Measurements from ENCODE around the gene NUP50. TPM values are rescaled to one million over a fixed set of nuclear protein-coding genes. Genes with fewer than 3 reads are reported as not detected.

Gene NUP50
- total RNA-seq, 1 donor from 2014 or later = 103 TPM

GRCh38 chr22:45208696-45208992, 44.9 kb downstream of the NUP50 start:
- peaks cover 6% of the 10 kb centered on the region for H3K36me3 Mint-ChIP-seq (ENCODE audit: low read depth, unreplicated experiment)
- peaks cover 4% of the 10 kb centered on the region for H3K27me3 Mint-ChIP-seq (ENCODE audit: unreplicated experiment)
- TF ChIP-seq, protein P1, sequence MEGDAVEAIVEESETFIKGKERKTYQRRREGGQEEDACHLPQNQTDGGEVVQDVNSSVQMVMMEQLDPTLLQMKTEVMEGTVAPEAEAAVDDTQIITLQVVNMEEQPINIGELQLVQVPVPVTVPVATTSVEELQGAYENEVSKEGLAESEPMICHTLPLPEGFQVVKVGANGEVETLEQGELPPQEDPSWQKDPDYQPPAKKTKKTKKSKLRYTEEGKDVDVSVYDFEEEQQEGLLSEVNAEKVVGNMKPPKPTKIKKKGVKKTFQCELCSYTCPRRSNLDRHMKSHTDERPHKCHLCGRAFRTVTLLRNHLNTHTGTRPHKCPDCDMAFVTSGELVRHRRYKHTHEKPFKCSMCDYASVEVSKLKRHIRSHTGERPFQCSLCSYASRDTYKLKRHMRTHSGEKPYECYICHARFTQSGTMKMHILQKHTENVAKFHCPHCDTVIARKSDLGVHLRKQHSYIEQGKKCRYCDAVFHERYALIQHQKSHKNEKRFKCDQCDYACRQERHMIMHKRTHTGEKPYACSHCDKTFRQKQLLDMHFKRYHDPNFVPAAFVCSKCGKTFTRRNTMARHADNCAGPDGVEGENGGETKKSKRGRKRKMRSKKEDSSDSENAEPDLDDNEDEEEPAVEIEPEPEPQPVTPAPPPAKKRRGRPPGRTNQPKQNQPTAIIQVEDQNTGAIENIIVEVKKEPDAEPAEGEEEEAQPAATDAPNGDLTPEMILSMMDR (IDR thresholded peaks at IDR 0.05; ENCODE audit: unreplicated experiment) = no peak
- no peak overlapping the region for H3K27ac Mint-ChIP-seq (ENCODE audit: unreplicated experiment)
- H3K4me3 Mint-ChIP-seq (ENCODE audit: unreplicated experiment) = no peak overlapping the region
- H3K4me1 Mint-ChIP-seq (ENCODE audit: unreplicated experiment) = no peaks in the 10 kb centered on the region
- DNase-seq (ENCODE audit: low spot score) = no peak
- no peaks in the 10 kb centered on the region for H3K9me3 Mint-ChIP-seq (ENCODE audit: unreplicated experiment)

DNA sequence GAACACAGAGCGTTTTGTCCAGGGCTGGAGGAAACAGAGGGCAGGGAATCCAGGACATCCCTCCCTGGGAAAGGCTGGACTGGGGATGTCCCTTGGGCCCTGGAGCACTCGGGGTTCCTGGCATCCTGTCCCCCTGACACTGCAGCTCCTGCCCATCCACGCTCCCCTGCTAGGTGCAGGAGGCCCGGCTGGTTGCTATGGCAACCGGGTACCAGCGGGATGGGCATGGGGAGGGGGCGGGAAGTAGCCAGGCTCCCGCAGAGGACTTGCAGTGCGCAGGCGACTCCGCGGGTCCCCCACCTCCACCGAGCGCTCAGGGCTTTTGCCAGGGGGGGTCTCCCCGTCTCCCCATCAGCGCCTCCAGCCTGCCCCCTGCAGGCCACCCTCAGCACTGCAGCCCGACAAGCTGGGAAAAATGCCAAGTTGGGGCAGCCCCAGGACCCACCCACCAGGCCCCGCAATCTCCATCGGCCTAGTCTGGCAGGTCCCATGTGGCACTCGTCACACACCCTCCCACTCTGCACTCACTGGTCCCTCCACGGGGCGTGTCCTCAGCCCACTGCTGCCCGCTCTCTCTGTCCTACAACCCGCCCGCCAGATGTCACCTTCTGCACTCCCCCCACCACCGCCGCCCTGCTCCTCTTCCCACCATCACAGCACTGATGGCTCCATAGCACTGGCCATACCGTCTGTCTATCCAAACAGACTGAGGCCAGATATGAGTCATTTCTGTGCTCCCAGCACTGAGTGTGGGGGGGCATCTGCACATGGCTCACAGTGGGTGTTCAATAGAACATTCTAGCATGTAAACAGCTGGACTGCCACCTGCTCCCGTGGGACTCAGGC, 45.5 kb downstream of the NUP50 start:
- Mint-ChIP-seq H3K9me3 (ENCODE audit: unreplicated experiment) (no peaks in the 10 kb centered on the region), H3K27me3 (ENCODE audit: unreplicated experiment) (peaks cover 4% of the 10 kb centered on the region), H3K27ac (ENCODE audit: unreplicated experiment) (no peak overlapping the region), H3K36me3 (ENCODE audit: low read depth, unreplicated experiment) (peaks cover 6% of the 10 kb centered on the region), H3K4me1 (ENCODE audit: unreplicated experiment) (no peaks in the 10 kb centered on the region), H3K4me3 (ENCODE audit: unreplicated experiment) (no peak overlapping the region)
- DNase-seq (ENCODE audit: low spot score) = peak; percentile 57
- TF ChIP-seq, protein P1 (IDR thresholded peaks at IDR 0.05; ENCODE audit: unreplicated experiment) = peak; percentile 96

DNA sequence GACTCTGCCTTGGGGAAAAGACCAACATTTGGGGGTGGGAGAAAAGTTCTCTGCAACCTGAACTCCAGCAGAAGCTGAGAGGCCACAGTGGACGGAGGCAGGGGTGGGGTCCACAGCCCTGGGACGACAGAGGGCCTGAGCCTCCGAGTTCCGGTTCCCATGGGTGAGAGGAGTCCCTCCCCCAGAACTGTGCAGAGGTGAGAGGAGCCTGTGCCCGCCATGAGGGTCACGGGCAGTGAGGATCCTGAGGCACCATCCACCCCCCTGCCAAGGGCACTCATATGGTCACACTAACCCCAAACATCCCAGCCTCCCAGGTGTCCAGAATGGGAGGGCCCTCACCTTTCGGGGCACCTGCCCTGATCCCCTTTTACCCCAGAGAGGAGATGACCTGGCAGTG, 46.4 kb downstream of the NUP50 start:
- Mint-ChIP-seq H3K4me3 (ENCODE audit: unreplicated experiment) (no peak overlapping the region), H3K9me3 (ENCODE audit: unreplicated experiment) (no peaks in the 10 kb centered on the region), H3K36me3 (ENCODE audit: low read depth, unreplicated experiment) (peaks cover 6% of the 10 kb centered on the region), H3K4me1 (ENCODE audit: unreplicated experiment) (no peaks in the 10 kb centered on the region), H3K27me3 (ENCODE audit: unreplicated experiment) (peaks cover 4% of the 10 kb centered on the region), H3K27ac (ENCODE audit: unreplicated experiment) (no peak overlapping the region)
- DNase-seq (ENCODE audit: low spot score) = no peak
- TF ChIP-seq, protein P1 (IDR thresholded peaks at IDR 0.05; ENCODE audit: unreplicated experiment) = no peak

- DNase-seq (ENCODE audit: low spot score) = no peak
- Mint-ChIP-seq H3K27ac (ENCODE audit: unreplicated experiment) (no peak overlapping the region), H3K9me3 (ENCODE audit: unreplicated experiment) (no peaks in the 10 kb centered on the region), H3K4me1 (ENCODE audit: unreplicated experiment) (no peaks in the 10 kb centered on the region), H3K27me3 (ENCODE audit: unreplicated experiment) (peaks cover 4% of the 10 kb centered on the region), H3K4me3 (ENCODE audit: unreplicated experiment) (no peak overlapping the region), H3K36me3 (ENCODE audit: low read depth, unreplicated experiment) (peaks cover 6% of the 10 kb centered on the region)
- TF ChIP-seq, protein P1 (IDR thresholded peaks at IDR 0.05; ENCODE audit: unreplicated experiment) = no peak
Measured at GRCh38 chr22:45210577-45210976, 46.9 kb downstream of the NUP50 start.

- DNase-seq (ENCODE audit: low spot score) = no peak
- Mint-ChIP-seq H3K9me3 (ENCODE audit: unreplicated experiment) (no peaks in the 10 kb centered on the region), H3K27ac (ENCODE audit: unreplicated experiment) (no peak overlapping the region), H3K36me3 (ENCODE audit: low read depth, unreplicated experiment) (peaks cover 4% of the 10 kb centered on the region), H3K4me1 (ENCODE audit: unreplicated experiment) (no peaks in the 10 kb centered on the region), H3K27me3 (ENCODE audit: unreplicated experiment) (peaks cover 2% of the 10 kb centered on the region), H3K4me3 (ENCODE audit: unreplicated experiment) (peak overlapping the region; percentile 23)
- TF ChIP-seq, protein P1 (IDR thresholded peaks at IDR 0.05; ENCODE audit: unreplicated experiment) = no peak
Measured at GRCh38 chr22:45210991-45211390, 47.3 kb downstream of the NUP50 start.

Measured in endothelial cell (in vitro differentiated cells).